Upper lobe of left lung (tissue), 6 donors: Measurements from ENCODE around the gene NTSR1. TPM values are rescaled to one million over a fixed set of nuclear protein-coding genes. Genes with fewer than 3 reads are reported as not detected.

ENCODE experiments used
- ATAC-seq, 2 donors: fragments of 200-7000 bp; cut with Tn5 transposase; one replicate each; pipeline ENCODE4 v1.9.1; 2022; ENCODE audit warnings: mild to moderate bottlenecking in 2 of 2, moderate library complexity in 2 of 2; ENCODE audit not compliant: low FRiP score in 2 of 2
- DNase-seq, 2 donors: peaks; one replicate each; pipeline ENCODE4 v3.0.0-alpha.2; 2019 to 2020
- H3K27ac ChIP-seq, 4 donors: fragments of 200-600 bp; sonication (generic); one replicate each; pipeline ENCODE4 v1.5.1; 2016 to 2019
- H3K27me3 ChIP-seq, 4 donors: fragments of 200-600 bp; sonication (generic); one replicate each; pipeline ENCODE4 v1.5.1; 2017 to 2019
- H3K36me3 ChIP-seq, 4 donors: fragments of 200-600 bp; sonication (generic); one replicate each; pipeline ENCODE4 v1.5.1; 2016 to 2019
- H3K4me1 ChIP-seq, 4 donors: fragments of 200-600 bp; sonication (generic); one replicate each; pipeline ENCODE4 v1.5.1; 2018 to 2019
- H3K4me3 ChIP-seq, 4 donors: fragments of 200-600 bp; sonication (generic); one replicate each; pipeline ENCODE4 v1.5.1; 2017 to 2019; ENCODE audit warnings: mild to moderate bottlenecking in 2 of 4, moderate library complexity in 1 of 4
- H3K9me3 ChIP-seq, 4 donors: fragments of 200-600 bp; sonication (generic); one replicate each; pipeline ENCODE4 v1.5.1; 2018 to 2019
- CTCF ChIP-seq, 6 experiments: fragments of 450-650 bp in 4 of 6; fragments of 200-600 bp in 2 of 6; sonication (generic) in 2 of 6; IDR thresholded peaks; one replicate each; pipeline ENCODE4 v1.5.1; 2016 to 2019; ENCODE audit warnings: antibody characterized with exemption in 6 of 6
- EP300 ChIP-seq, 4 donors: sonication (generic); formaldehyde crosslinking; IDR thresholded peaks; one replicate each; pipeline ENCODE4 v1.5.1; 2017; ENCODE audit warnings: antibody characterized with exemption in 4 of 4, control low read depth in 2 of 4
- POLR2A ChIP-seq, 4 donors: fragments of 450-650 bp; IDR thresholded peaks; one replicate each; pipeline ENCODE4 v1.5.1; 2016 to 2017; ENCODE audit warnings: antibody characterized with exemption in 4 of 4, mild to moderate bottlenecking in 2 of 4
- POLR2AphosphoS5 ChIP-seq, 2 donors: sonication (generic); formaldehyde crosslinking; IDR thresholded peaks; one replicate each; pipeline ENCODE4 v1.5.1; 2017; ENCODE audit warnings: antibody characterized with exemption in 2 of 2
- WGBS, 2 donors: methylation state at CpG; one replicate each; pipeline ENCODE4 v1.1.5; 2017 to 2018; 5-methylcytosine and 5-hydroxymethylcytosine counted together
- total RNA-seq, 6 donors: library from RNA; depleted of rRNA in 4 of 6; stranded (reverse); fragments of >200 nt in 4 of 6; gene quantifications; one replicate each; pipeline versions ENCODE4 v1.1.0 to v1.2.1, GENCODE V29; 2016 to 2021
- donor health status: DM: no; HTN: no; CAD: no; lungs with moderate emphysema.
- donor health status: DM: no; HTN: yes; CAD: no; lungs with severe emphysema.

Gene NTSR1
- total RNA-seq, 6 donors from 2014 or later, result 0.20 to 1.4 (median 0.26) TPM; not detected in 1

- Histone ChIP-seq H3K27me3 (no peaks in the 10 kb centered on the region), H3K4me1 (peaks cover 31 to 44% (median 34%) of the 10 kb centered on the region in 4 donors), H3K36me3 (peaks cover 30 to 60% (median 52%) of the 10 kb centered on the region in 4 donors), H3K9me3 (no peaks in the 10 kb centered on the region), H3K27ac (peak overlapping the region in 2 of 4 donors; percentile 3 to 27), H3K4me3 (peak overlapping the region in 1 of 4 donors; percentile 100)
- TF ChIP-seq POLR2AphosphoS5 (IDR thresholded peaks at IDR 0.05), result no peak
- no peak for TF ChIP-seq EP300 (IDR thresholded peaks at IDR 0.05)
- no peak for TF ChIP-seq POLR2A (IDR thresholded peaks at IDR 0.05)
- TF ChIP-seq CTCF (IDR thresholded peaks at IDR 0.05), result no peak
- WGBS, 2 donors, result 85 to 90% methylated on average over 8 to 23 of the region's 23 CpGs
- ATAC-seq, result no peak
- peak in 1 of 2 donors; percentile 18 for DNase-seq
Observed at GRCh38 chr20:62807444-62808210, 99.0 kb downstream of the NTSR1 start.

GRCh38 chr20:62808211-62808865, 99.7 kb downstream of the NTSR1 start:
- Histone ChIP-seq H3K27ac (peak overlapping the region in 1 of 4 donors; percentile 27), H3K4me3 (no peak overlapping the region), H3K9me3 (no peaks in the 10 kb centered on the region), H3K27me3 (no peaks in the 10 kb centered on the region), H3K4me1 (peaks cover 31 to 37% (median 34%) of the 10 kb centered on the region in 4 donors), H3K36me3 (peaks cover 34 to 64% (median 58%) of the 10 kb centered on the region in 4 donors)
- DNase-seq (peak; percentile 74 to 86), ATAC-seq (peak in 1 of 2 donors; percentile 73)
- TF ChIP-seq POLR2AphosphoS5 (IDR thresholded peaks at IDR 0.05), result no peak
- TF ChIP-seq CTCF (IDR thresholded peaks at IDR 0.05), result peak; percentile 81 to 99 (median 86)
- 42 to 52% methylated on average over 15 to 21 of the region's 21 CpGs for WGBS, 2 donors

- Histone ChIP-seq H3K9me3 (no peaks in the 10 kb centered on the region), H3K36me3 (peaks cover 34 to 73% (median 66%) of the 10 kb centered on the region in 4 donors), H3K4me3 (no peak overlapping the region), H3K4me1 (peaks cover 27 to 42% (median 29%) of the 10 kb centered on the region in 4 donors), H3K27me3 (peaks cover 0 to 2% (median under 1%) of the 10 kb centered on the region in 4 donors), H3K27ac (no peak overlapping the region)
- no peak for ATAC-seq
- DNase-seq, result peak in 1 of 2 donors; percentile 62
- TF ChIP-seq POLR2A (IDR thresholded peaks at IDR 0.05) (no peak), EP300 (IDR thresholded peaks at IDR 0.05) (no peak), POLR2AphosphoS5 (IDR thresholded peaks at IDR 0.05) (no peak), CTCF (IDR thresholded peaks at IDR 0.05) (no peak)
- 93 to 97% methylated on average over 12 to 23 of the region's 24 CpGs for WGBS, 2 donors
Observed at GRCh38 chr20:62809530-62810428, 101.1 kb downstream of the NTSR1 start.

- no peak for TF ChIP-seq POLR2A (IDR thresholded peaks at IDR 0.05)
- TF ChIP-seq EP300 (IDR thresholded peaks at IDR 0.05), result no peak
- no peak for TF ChIP-seq POLR2AphosphoS5 (IDR thresholded peaks at IDR 0.05)
- no peak for TF ChIP-seq CTCF (IDR thresholded peaks at IDR 0.05)
- Histone ChIP-seq H3K4me3 (no peak overlapping the region), H3K36me3 (peaks cover 34 to 73% (median 66%) of the 10 kb centered on the region in 4 donors), H3K27me3 (peaks cover 0 to 16% (median 9%) of the 10 kb centered on the region in 4 donors), H3K4me1 (peaks cover 30 to 49% (median 34%) of the 10 kb centered on the region in 4 donors), H3K9me3 (no peaks in the 10 kb centered on the region), H3K27ac (no peak overlapping the region)
- no peak for ATAC-seq
- DNase-seq, result peak in 1 of 2 donors; percentile 65
- WGBS, 2 donors, result 90% methylated on average over 19 of the region's 21 CpGs; no CpG with 5 or more reads in 1 of the 2 donors
Observed at GRCh38 chr20:62811320-62811719, 102.7 kb downstream of the NTSR1 start.
